SK-N-SH (cell line): ENCODE data around the gene USPL1. TPM values are rescaled to one million over a fixed set of nuclear protein-coding genes. Genes with fewer than 3 reads are reported as not detected.

ENCODE experiments used
- CTCF ChIA-PET: fragments of 300-600, 350-600 bp; formaldehyde crosslinking; extraction: SDS; loops from one replicate; lab custom pipeline; 2021; lab: Yijun Ruan, JAX
- POLR2A ChIA-PET: fragments of 350-600 bp; sonication (Branson Sonifier 250); formaldehyde crosslinking; extraction: SDS; loops from one replicate; lab custom pipeline; 2020; ENCODE audit warnings: antibody characterized with exemption, inconsistent platforms; lab: Yijun Ruan, JAX
- DNase-seq: peaks from one replicate; pipeline ENCODE4 v3.0.0; 2012
- H2AFZ ChIP-seq: fragments of 200-600 bp; sonication (generic); 2 replicates; pipeline ENCODE4 v1.8.1; 2016; ENCODE audit warnings: antibody characterized with exemption, mild to moderate bottlenecking, low read depth
- H3F3A ChIP-seq: fragments of 200-600 bp; sonication (generic); replicated peaks from 2 replicates; pipeline ENCODE3; 2016; ENCODE audit warnings: antibody characterized with exemption, mild to moderate bottlenecking; ENCODE audit not compliant: insufficient read depth
- H3K27ac ChIP-seq, 2 experiments: fragments of 200-500 bp in 1 of 2; fragments of 200-600 bp in 1 of 2; sonication (Bioruptor generic) in 1 of 2; sonication (generic), shearing (Covaris generic) in 1 of 2; 2 replicates each; pipeline versions ENCODE4 v1.5.1 to v1.6.1; 2014 to 2016; ENCODE audit warnings: low read depth in 2 of 2, inconsistent platforms in 1 of 2, low read length in 1 of 2, mild to moderate bottlenecking in 1 of 2, mixed read lengths in 1 of 2
- H3K27me3 ChIP-seq: fragments of 200-600 bp; sonication (generic), shearing (Covaris generic); 2 replicates; pipeline ENCODE4 v1.6.1; 2016; ENCODE audit warnings: mixed run types; ENCODE audit not compliant: insufficient read depth
- H3K36me3 ChIP-seq, 2 experiments: fragments of 200-500 bp in 1 of 2; fragments of 200-600 bp in 1 of 2; sonication (Bioruptor generic) in 1 of 2; sonication (generic) in 1 of 2; replicated peaks in 1 of 2; 2 replicates each; pipeline versions ENCODE3 to v1.5.1; 2014 to 2016; ENCODE audit warnings: low read length in 1 of 2, mild to moderate bottlenecking in 1 of 2; ENCODE audit not compliant: insufficient read depth in 2 of 2, control insufficient read depth in 1 of 2
- H3K4me1 ChIP-seq, 2 experiments: fragments of 200-500 bp in 1 of 2; fragments of 200-600 bp in 1 of 2; sonication (Bioruptor generic) in 1 of 2; sonication (generic), shearing (Covaris generic) in 1 of 2; 2 replicates each; pipeline versions ENCODE4 v1.5.1 to v1.6.1; 2014 to 2016; ENCODE audit warnings: low read depth in 1 of 2, low read length in 1 of 2, mixed run types in 1 of 2; ENCODE audit not compliant: insufficient read depth in 2 of 2, control insufficient read depth in 1 of 2
- H3K4me2 ChIP-seq: fragments of 200-600 bp; sonication (generic), shearing (Covaris generic); 2 replicates; pipeline ENCODE4 v1.6.1; 2017; ENCODE audit warnings: mixed run types
- H3K4me3 ChIP-seq, 2 experiments: fragments of 200-500 bp in 1 of 2; fragments of 200-600 bp in 1 of 2; sonication (Bioruptor generic) in 1 of 2; sonication (generic), shearing (Covaris generic) in 1 of 2; 2 replicates each; pipeline versions ENCODE4 v1.5.1 to v1.8.1; 2014 to 2016; ENCODE audit warnings: low read depth in 2 of 2, inconsistent platforms in 1 of 2, low read length in 1 of 2, mild to moderate bottlenecking in 1 of 2, mixed read lengths in 1 of 2, moderate library complexity in 1 of 2
- H3K79me2 ChIP-seq: fragments of 200-600 bp; sonication (generic); 2 replicates; pipeline ENCODE4 v1.8.1; 2017; ENCODE audit warnings: mild to moderate bottlenecking; ENCODE audit not compliant: insufficient read depth
- H3K9ac ChIP-seq: fragments of 200-600 bp; sonication (generic); 2 replicates; pipeline ENCODE4 v1.6.1; 2017; ENCODE audit warnings: mixed run types
- H3K9me2 ChIP-seq: fragments of 200-600 bp; sonication (generic); 2 replicates; pipeline ENCODE4 v1.6.1; 2017; ENCODE audit warnings: mixed run types
- H3K9me3 ChIP-seq: fragments of 200-600 bp; sonication (generic); 2 replicates; pipeline ENCODE4 v1.6.1; 2017; ENCODE audit warnings: mixed run types, mild to moderate bottlenecking, moderate library complexity
- H4K20me1 ChIP-seq: fragments of 200-600 bp; sonication (generic); 2 replicates; pipeline ENCODE4 v1.6.1; 2017; ENCODE audit warnings: mild to moderate bottlenecking, mixed run types; ENCODE audit not compliant: insufficient read depth
- CTCF ChIP-seq: fragments of 200-600 bp; sonication (generic); IDR thresholded peaks from 2 replicates; pipeline ENCODE4 v1.6.1; 2017; ENCODE audit warnings: antibody characterized with exemption, mild to moderate bottlenecking, moderate library complexity
- EZH2phosphoT487 ChIP-seq: fragments of 200-600 bp; sonication (generic); IDR thresholded peaks from 2 replicates; pipeline ENCODE4 v1.6.1; 2017; ENCODE audit warnings: low read depth, mixed run types, mild to moderate bottlenecking, antibody characterized with exemption, moderate library complexity, borderline replicate concordance
- FOXJ3 ChIP-seq: sonication (generic); formaldehyde crosslinking; IDR thresholded peaks from 2 replicates; pipeline ENCODE4 v1.5.1; 2020; ENCODE audit warnings: mild to moderate bottlenecking, missing genetic modification reagents
- FOXM1 ChIP-seq: IDR thresholded peaks from 2 replicates; pipeline ENCODE4 v1.4.0; 2012; ENCODE audit warnings: low read depth, mild to moderate bottlenecking
- GATA2 ChIP-seq: sonication (generic); formaldehyde crosslinking; IDR thresholded peaks from 2 replicates; pipeline ENCODE4 v1.5.0; 2020; ENCODE audit warnings: mild to moderate bottlenecking, missing genetic modification reagents
- JUND ChIP-seq: IDR thresholded peaks from 2 replicates; pipeline ENCODE4 v1.4.0; 2012
- MAX ChIP-seq: IDR thresholded peaks from 2 replicates; pipeline ENCODE4 v1.4.0; 2012; ENCODE audit warnings: low read depth
- MEF2A ChIP-seq: IDR thresholded peaks from 2 replicates; pipeline ENCODE4 v1.4.0; 2012; ENCODE audit warnings: low read depth, borderline replicate concordance
- NRF1 ChIP-seq: IDR thresholded peaks from 2 replicates; pipeline ENCODE4 v1.6.1; 2012; ENCODE audit warnings: low read depth, mild to moderate bottlenecking, low read length
- RCOR1 ChIP-seq: fragments of 150-350 bp; IDR thresholded peaks from 2 replicates; pipeline ENCODE4 v1.6.1; 2017; ENCODE audit warnings: antibody characterized with exemption, low read length
- SMC3 ChIP-seq: IDR thresholded peaks from 2 replicates; pipeline ENCODE4 v1.6.1; 2012; ENCODE audit warnings: low read depth, low read length, improper control_type of control experiment
- TCF12 ChIP-seq: IDR thresholded peaks from 2 replicates; pipeline ENCODE4 v1.4.0; 2012
- USF1 ChIP-seq: IDR thresholded peaks from 2 replicates; pipeline ENCODE4 v1.4.0; 2012; ENCODE audit warnings: low read depth, borderline replicate concordance
- YY1 ChIP-seq: IDR thresholded peaks from 2 replicates; pipeline ENCODE4 v1.4.0; 2012; ENCODE audit warnings: low read depth, mild to moderate bottlenecking
- WGBS: methylation state at CpG from one replicate; pipeline ENCODE4 v1.1.6; 2017; ENCODE audit warnings: low lambda C conversion rate; 5-methylcytosine and 5-hydroxymethylcytosine counted together
- polyA plus RNA-seq, 3 experiments: library from polyadenylated mRNA; depleted of rRNA; stranded (reverse); fragments of >200 nt; gene quantifications; 2 replicates each; pipeline ENCODE4 v1.2.3, GENCODE V29; 2012
- small RNA-seq, 7 experiments: library from RNA; depleted of rRNA; stranded (forward); fragments of <200 nt; gene quantifications; one replicate each; pipeline ENCODE3, GENCODE V24; 2012

USPL1 gene
- polyA plus RNA-seq, 1 of the 3 experiments (the other 2 are of a cell fraction): 6.4 TPM

GRCh38 chr13:30708541-30708940, 90.8 kb downstream of the USPL1 start:
- TF ChIP-seq SMC3 (no peak), YY1 (no peak), CTCF (no peak), RCOR1 (no peak), MEF2A (no peak), GATA2 (CRISPR knock-in tag) (no peak), NRF1 (no peak), FOXM1 (no peak), JUND (no peak), USF1 (no peak), MAX (peak; percentile 55), TCF12 (peak; percentile 16; the same call in 1 of the 2 replicates), EZH2phosphoT487 (no peak), FOXJ3 (CRISPR knock-in tag) (no peak)
- Histone ChIP-seq H4K20me1 (no peaks in the 10 kb centered on the region), H3F3A (peaks cover 6% of the 10 kb centered on the region), H3K9me2 (no peaks in the 10 kb centered on the region), H3K4me3 (no peak overlapping the region), H3K4me1 (0 out of 4 replicates have a peak, but pooled peaks cover 0 to 11% of the 10 kb centered on the region in 2 experiments), H3K27ac (peak overlapping the region in 1 of 2 experiments; percentile 6; a peak in 1 of 4 replicates), H3K36me3 (no peaks in the 10 kb centered on the region), H2AFZ (0 out of 2 replicates have a peak overlapping the region, but pooled peaks have one; percentile 20), H3K27me3 (no peaks in the 10 kb centered on the region), H3K9ac (no peak overlapping the region), H3K9me3 (no peaks in the 10 kb centered on the region), H3K79me2 (no peaks in the 10 kb centered on the region), H3K4me2 (no peak overlapping the region)
- WGBS: 29% methylated on average over 3 of the region's 3 CpGs
- DNase-seq: no peak
- ChIA-PET CTCF (no interaction called here), POLR2A (no interaction called here)

Small RNAs within 50 kb of the gene (small RNA-seq; reads per million reads assigned to genes)
- gene RF00017: 0 reads per million in 7 experiments

Other genes with a start within 250 kb of the USPL1 start
- 0.02 and 0.15 TPM in 2 replicates for gene UBE2L5, start 195.4 kb upstream of the USPL1 start, polyA plus RNA-seq (2012; rRNA removed)
- 166 and 193 TPM in 2 replicates for gene HMGB1, start 152.0 kb upstream of the USPL1 start, polyA plus RNA-seq (2012; rRNA removed)
- 1.2 and 1.3 TPM in 2 replicates for gene ALOX5AP, start 117.6 kb downstream of the USPL1 start, polyA plus RNA-seq (2012; rRNA removed)